GM12801 (cell line): ENCODE data around the gene TLL1.

Experiments
- CTCF ChIP-seq: IDR thresholded peaks from one replicate; pipeline ENCODE4 v1.5.1; 2011; ENCODE audit warnings: control low read depth; ENCODE audit not compliant: insufficient read length; ENCODE audit errors: extremely low read depth

Gene TLL1

GRCh38 chr4:165842684-165843083 is 30.4 kb upstream of the TLL1 start:
- TF ChIP-seq CTCF: no peak

- no peak for TF ChIP-seq CTCF
These were observed 28.9 kb upstream of the TLL1 start for GRCh38 chr4:165844161-165844560.

DNA sequence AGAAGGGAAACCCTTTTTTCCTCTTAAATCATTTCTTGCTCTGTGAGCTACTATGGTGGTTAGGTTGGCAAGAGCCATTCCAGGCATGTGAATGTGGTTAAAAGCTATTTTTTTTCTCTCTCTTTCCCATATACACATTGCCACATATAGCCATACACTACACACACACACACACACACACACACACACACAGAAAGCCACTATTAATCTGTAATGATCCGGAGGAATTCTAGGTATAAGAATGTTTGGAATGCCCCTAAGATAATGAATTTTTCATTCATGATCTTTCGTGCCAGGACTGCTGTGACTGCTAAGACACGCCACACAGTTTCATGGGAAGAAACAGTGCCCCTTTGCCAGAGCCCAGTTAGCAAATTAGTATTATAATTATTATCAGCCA is 21.8 kb upstream of the TLL1 start:
- TF ChIP-seq CTCF: no peak

DNA sequence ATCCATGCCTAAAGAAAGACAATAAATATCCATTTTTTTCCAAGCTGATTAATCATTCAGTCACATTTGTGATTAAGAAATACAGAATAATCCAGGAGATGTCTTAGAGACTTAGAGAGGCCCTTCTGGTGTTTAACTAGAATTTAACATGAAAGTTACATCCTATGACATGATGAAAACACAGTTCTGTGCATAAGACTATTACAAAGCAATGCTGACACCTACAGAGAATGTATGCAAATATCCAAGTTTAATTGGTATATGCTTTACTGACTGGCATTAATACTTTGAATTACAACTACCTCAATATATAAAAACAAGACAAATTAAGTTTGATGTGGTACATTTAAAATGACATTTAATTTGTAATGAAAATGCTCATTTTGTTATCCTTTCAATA is 17.8 kb upstream of the TLL1 start:
- TF ChIP-seq CTCF: no peak

DNA sequence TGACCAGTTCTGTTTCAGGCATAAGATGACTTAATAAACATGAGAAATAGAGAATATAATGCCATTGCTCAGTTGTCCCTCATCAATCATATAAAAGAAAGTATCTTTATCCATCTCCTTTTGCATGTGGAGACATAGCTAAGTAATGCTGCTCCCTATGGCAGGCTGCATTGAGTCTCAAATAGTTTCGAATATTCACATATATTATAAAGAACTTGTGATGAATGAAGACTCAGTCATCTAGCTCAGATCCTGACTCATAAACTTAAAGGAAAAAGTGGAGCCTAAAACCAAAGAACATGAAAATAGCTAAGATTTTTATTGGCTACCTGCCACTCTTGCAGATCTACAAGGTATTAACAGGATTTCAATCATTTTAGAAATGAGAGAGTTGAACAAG is 11.7 kb upstream of the TLL1 start:
- no peak for TF ChIP-seq CTCF

DNA sequence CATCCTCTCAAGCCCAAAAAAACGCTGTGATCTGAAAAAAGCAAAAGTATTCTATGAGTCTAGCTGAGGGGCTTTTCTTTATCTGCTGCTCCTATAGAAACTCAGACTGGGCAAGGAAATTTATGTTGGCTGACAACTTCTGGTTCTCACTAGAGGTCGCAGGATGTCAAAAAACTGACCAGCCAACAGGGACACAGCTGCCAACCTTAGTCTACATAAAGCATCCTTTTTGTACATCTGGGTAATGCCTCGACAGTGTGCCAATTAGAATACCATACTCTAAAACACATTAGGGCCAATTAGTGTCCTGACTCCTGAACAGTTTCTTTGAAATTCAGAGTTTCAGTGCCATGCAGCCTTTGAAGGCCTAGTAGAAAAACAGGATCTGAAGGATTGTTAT is 8.8 kb upstream of the TLL1 start:
- no peak for TF ChIP-seq CTCF

DNA sequence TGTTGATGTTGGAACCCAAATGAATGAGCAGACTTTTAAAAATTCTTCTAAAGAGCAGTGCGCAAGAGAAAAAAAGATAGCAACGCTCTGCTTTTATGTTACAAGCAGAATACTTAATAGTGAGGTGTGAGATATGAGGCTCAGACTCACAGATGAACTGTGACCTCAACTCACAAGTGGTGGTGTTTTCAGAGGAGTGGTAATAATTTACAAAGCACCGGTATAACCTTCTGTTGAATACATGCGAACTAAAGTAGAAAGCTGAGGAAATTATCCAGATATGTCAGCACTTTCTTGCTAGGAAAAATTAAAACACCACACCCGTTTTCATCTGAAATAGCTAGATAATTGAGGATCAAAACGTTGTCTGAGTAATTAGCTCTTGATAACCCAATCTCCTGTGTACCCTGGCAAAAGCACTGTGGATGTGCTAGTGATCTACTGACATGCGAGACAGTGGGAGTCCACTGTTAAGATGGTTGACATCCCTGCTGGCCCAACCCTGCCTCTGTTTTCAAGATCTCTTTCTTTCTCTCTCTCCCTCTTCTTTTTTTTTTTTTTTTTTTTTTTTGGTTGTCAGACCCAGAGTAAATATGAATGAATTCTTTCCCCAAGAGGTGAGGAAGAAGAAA is 6.9 kb upstream of the TLL1 start:
- no peak for TF ChIP-seq CTCF
